Stimulated activated CD8-positive, alpha-beta memory T cell treated with anti-CD3 and anti-CD28 coated beads, Interleukin-12 subunit alpha, Interleukin-12 subunit beta, amount 100 ng/mL, for 24 hours (primary cell): ENCODE measurements around the gene KLHL25.

Source experiments
- DNase-seq: peaks from one replicate; pipeline ENCODE4 v3.0.0-alpha.2; 2020; ENCODE audit errors: extremely low read depth

The KLHL25 gene

DNA sequence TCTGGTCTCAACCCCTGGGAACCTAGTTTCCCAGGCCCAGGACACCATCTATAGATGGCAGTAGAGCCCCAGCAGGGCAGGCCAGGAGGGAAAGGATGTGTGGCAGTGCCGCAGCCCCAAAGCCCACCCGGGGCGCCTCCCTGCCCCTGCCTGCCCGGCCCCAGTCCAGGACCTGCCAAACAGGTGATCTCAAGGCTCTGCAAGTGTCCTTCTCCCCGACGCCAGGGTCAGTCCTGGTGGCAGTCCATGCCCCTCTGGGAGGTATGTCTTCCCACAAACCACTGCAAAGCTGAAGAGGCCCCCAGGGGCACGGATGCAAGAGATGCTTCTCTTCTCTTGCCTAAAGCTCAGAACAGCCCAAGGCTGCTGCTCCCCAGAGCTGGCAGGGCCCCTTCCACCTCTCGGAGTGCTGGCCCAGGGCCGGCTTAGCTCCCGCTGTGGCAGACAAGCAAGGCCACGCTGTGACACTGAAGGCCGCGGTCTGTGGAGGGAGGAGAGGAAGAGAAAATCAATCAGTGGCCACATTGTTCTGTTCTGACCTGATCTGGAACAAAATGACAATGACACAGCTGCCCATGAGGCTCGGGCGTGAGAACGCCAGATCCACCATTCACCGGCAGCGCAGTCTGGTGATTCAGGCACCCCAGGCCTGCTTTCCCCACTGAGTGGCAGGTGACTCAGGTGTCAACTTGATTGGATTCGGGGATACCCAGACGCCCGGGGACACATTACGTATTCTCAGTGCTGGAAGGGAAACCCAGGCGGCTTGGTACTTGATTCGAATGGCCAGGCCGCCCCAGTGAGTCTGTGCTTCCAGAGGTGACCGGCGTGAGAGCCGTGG is 34.0 kb downstream of the KLHL25 start:
- DNase-seq = no peak

DNA sequence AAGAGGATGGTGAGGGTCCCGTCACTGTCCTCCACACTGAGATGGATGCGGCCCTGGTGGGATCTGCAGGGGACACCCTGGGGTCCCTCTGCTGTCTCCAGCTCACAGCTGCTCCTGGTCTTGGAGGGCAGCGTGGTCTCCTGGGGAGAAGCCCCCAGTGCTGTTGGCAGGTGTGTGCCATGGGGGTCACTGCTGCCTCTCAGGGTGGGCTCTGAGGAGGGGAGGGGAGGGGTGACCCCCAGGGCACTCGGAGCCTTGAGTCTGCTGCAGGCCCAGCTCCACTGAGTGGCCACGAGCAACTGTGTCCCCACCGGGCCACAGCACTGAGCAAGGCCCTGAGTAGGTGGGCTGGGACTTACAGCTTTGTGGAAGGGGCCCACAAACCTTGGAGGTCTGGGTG is 34.7 kb downstream of the KLHL25 start:
- no peak for DNase-seq

DNA sequence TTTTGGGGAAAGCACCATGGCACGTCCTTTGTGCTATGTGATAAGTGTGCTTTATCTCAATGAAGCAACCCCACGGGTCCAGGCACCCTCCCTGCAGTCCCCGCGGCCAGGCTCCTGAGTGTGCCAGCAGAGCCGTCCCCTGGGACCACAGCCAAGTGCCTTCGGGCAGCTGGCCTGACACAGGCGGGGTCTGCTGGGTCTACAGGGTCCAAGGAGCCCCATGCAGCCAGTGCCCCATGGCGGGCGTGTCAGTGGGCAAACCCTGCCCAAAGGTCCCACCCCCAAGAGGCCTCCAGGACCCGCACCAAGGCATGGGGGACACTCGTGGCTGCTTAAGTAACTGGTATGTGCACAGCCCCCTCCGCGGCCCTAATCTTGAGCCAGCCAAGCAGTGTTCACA is 35.3 kb downstream of the KLHL25 start:
- no peak for DNase-seq

DNA sequence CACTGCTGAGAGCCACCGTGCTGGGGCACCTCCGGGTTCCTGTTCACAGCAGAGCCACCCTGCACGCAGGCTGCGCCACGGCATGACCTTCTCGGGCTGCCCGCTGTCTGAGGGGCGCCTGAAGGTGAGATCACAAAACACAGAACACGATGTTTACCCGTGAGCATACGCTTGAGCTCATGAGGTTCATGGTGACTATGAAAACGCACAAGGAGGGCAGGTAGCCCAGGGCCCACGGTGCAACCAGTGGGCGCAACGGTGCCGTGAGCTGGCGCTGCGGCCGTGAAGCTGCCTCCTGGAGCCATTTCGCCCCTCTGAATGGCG is 36.1 kb downstream of the KLHL25 start:
- DNase-seq = no peak

DNA sequence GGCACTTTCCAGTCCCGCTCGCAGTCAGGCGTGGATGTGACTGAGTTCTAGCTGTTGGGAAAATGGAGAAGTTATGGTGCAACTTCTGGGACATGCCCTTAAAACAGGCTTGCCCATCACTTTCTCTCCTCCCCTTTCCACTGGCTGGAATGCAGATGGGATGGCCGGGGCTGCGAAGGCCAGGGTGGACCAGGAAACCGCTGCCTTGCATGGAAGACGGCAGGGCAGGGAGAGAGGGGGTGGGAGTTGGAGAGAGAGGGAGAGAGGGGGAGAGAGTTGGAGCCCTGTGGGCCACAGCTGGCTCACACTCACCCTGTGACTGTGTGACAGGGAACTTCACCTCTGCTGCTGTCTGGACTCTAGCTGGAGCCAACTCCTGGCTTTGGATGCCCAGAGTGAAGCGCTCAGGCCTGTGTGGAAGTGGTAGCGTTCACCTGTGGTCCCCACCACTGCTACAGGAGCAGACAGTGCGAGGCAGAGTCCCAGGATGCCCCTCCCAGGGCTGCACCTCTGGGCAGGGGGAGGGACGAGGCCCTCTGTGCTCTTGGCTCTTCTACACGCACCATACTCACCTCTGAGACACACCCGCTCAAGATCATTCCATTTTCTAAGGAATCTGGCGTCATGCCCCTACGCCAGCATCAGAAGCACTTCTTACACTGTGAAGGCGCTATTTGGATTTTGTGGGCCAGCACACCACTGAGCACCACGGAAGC is 36.6 kb downstream of the KLHL25 start:
- DNase-seq = no peak

DNA sequence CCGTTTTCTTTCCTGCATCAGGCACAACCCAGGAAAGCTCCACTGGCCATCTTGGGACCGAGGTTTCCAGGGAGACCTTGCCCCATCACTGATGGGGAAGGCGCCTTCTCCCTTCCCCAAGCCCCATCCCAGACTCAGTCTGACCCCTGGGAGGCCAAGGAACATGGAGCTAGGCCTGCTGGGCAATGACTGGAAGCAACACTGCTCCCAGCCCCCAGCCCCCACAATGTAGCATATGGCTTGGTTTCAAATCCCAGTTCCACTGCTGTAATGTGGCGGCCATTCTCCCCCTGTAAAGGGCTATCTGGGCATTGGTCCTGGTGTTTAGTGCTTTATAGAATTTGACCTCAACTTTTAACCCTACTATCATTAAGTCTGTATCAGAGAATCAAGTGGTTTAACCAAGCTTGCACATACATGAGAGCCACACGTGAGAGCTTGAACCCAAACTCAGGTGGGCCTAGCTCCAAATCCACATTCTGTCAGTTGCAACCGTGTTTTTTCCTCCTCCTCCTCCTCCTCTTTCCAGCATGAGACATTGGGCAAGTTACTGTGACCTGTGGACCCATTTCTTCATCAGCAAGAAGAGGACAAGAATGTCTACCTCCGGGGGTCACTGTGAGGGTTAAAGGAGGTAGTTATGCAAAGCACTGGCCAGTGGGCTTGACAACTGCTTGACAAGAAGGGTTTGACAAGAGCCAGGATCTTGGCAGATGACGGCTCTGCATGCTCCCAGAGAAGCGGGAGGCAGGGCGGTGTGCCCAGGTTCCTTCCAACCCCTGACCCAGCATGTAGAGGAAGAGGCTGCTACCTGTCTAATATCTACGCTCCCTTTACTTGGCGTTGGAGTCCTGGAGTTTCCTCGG is 37.4 kb downstream of the KLHL25 start:
- DNase-seq = no peak

DNA sequence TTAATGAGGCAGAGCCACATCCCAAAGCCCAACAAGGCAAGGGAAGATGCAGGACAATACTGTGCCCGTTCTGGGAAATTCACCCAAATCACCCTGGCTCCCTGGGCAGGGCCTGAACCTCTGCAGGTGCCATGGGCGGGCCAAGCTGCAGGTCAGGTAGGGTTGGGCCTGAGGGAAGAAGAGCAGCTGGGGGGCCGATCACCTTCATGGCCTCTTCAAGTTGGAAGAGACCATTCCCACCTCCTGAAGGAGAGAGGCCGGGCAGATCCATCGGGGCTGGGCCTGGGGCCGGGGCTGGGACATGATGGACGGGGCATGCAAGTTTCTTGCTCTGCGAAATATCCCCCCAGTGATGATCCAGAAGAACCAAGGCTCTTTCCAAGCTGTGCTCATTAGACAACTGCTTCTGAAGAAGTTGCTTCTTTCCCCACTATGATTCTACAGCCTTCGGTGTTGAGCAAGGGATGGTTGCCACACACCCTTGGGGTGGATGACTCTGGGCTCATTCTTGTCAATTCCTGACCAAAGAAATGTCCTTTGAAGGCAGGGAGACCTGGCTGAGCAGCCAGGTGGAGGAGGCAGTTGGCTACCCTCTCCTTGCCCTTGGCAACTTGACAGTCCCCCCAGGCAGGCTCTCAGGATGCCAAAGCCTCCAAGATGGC is 38.2 kb downstream of the KLHL25 start:
- no peak for DNase-seq

DNA sequence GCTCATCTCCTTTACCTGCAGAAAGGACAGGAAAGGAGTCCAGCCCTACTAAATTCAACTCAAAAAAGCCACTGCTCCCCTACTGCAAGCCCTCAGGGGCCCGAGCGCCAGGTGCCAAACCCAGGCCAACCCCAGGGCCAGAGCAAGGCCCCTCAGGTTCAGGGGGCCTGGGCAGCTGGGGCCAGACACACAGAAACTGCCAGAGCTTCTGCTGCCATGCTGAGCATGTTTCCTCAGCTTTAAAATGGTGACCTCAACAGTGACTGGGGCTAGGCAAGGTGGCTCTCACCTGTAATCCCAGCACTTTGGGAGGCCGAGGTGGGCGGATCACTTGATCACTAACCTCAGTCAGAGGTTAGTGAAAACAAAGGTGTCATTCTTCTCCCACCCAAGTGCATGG is 38.8 kb downstream of the KLHL25 start:
- DNase-seq = no peak

DNA sequence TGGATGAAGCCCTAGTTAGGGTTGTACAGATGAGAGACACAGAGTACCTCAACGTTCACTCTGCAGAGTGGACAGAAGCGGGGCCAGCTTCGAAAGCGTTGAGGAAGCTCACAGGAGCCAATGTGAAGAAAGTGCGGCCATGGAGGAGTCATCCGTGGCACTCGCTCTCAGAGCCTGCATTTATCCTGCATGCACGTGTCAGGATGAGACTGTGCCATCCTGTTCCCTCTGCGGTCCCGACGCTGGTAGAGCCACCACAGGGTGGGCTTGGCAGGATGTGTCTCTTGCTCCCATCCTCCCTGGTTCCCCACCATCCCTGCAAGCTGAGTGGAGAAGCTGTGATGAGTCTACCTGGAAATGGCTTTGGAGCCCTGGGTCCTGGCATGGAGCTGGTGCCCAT is 39.3 kb downstream of the KLHL25 start:
- no peak for DNase-seq

DNA sequence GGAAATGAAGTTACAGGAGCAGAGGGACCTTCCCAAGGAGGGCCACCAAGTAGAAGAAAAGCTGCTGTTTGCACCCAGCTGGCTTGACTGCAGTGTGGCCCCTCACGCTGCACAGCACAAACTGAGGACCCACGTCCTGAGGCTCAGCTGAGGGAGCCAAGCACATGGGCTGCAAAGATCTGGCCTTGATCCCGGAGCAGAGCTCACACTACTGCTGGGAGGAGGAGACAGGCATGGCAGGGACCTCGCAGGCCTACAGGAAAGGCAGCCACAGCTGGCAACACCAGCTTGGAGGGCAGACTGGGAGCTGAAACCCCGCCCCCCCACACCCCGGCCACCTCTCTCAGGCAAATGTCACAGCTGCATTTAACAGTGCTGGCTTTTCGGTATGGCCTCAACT is 39.7 kb downstream of the KLHL25 start:
- no peak for DNase-seq

DNA sequence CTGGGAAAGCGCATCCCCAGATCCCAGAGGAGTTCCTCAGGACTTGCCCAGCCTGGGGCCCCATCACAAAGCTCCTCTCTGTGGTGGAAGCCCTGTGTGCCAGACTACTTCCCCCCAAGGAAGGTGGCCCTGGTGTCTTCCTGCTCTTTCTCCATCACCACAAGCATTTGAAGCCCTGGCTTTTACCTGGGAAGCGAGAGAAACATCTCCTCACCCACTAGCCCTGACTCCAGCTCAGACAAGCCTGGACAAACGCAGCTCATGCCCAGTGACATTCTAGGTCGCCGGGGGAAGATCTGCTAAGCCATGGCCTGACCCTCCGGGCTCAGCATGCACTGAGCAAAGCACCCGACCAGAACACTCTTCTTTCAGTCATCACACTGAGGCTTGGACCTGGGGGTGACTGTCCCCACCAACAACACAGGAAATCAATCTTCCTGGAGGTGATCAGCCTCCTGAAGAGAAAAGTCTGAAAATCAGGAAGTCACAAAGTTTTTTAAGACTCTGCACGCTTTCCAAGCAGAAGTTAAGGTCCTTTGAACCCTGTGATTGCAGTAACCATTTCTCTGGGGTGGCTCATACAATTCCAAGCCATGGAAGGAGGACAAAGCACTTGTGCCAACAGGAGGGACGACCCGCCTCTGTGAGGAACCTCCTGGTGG is 40.8 kb downstream of the KLHL25 start:
- no peak for DNase-seq

DNA sequence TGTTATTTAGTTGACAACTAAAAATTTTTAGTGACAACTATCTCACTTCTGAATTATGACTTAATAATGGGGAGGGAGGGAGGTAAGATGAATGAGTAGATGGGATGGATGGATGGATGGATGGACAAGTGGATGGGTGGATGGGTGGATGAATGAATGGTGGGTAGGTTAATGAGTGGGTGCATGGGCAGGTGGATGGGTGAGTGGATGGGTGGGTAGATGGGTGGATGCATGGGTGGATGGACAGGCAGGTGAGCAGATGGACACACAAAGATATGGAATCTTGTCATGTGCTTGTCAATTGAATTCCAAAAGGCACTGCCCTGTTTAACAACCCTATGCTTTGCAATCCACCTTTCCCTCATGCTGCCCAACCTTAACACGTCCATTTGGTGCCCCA is 41.5 kb downstream of the KLHL25 start:
- DNase-seq = no peak

DNA sequence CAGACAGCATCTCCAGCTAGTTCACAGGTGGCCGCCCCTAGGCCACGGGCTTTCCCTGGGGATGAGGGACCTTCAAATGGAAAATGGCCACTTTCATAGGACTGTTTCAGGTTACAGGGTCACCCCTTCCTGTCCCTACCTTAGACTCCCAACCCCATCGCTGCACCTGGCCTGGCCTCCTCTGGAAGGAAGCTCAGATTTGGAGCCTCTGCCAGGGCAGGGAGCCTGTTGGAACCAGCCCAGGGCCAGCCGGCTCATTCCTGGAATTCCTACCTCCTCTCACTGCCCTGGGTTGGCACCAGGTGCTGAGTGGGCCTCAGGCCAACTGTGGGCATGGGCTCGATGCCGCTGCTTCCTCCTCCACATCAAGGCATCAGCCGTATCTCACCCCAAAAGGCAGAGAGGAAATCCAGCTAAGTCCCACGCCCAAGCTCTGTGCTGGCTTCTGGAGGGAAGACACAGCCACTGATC is 42.2 kb downstream of the KLHL25 start:
- no peak for DNase-seq

DNA sequence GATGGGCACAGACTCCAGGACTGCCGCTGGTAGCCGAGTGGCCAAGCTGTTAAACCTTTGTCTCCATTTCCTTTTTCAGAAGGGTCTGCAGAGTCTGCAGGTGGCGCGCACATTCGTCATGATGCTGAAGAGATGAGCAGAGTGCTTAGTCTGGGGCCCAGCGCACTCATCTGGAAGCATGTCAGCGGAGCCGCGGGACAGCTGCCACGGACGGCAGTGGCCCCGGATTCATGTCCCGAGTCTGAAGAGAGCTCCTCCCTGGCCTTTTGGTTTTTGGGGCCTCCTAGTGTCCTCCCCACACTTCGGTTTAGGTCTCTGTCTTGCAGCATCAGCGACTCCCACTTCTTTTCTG is 42.6 kb downstream of the KLHL25 start:
- DNase-seq = no peak

DNA sequence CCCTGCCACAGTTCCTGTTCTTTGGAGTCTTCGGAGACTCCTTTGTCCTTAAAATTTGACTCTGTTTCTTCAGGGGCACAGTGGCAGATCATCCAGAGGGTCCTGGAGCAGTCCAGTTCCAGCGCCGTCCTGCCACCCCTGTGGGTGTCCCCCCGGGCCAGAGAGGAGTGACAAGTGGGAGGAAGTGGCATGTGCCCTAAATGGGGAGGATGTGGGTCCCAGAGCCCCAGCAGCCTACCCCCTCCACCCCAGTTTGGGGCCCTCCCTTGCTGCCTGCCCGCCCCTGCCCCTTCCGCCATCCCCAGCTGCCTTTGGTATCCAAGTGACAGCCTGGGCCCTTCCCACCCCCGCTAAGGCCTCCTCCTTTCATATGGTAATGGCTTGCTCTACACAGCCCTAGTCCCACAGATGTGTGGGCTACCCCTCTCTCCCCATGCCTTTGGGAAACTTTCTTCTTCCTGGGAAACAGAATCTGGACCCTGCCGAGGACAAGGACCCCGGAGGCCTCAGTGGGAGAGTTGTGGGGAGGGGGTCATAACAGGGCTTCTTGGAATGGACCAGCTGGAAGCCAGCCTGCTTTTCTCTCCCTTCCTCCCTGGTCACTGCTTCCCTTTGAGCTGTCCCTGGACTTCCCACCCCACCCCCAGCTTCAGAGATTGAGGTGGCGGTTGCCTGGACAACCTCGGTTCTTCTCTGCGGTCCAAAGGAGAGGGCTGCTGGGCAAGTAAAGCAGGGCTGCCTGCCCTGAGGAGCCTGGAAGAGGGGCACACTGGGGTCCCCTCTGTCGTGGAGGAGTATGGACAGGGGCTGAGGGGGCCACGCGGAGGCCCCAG is 43.2 kb downstream of the KLHL25 start:
- DNase-seq = no peak

DNA sequence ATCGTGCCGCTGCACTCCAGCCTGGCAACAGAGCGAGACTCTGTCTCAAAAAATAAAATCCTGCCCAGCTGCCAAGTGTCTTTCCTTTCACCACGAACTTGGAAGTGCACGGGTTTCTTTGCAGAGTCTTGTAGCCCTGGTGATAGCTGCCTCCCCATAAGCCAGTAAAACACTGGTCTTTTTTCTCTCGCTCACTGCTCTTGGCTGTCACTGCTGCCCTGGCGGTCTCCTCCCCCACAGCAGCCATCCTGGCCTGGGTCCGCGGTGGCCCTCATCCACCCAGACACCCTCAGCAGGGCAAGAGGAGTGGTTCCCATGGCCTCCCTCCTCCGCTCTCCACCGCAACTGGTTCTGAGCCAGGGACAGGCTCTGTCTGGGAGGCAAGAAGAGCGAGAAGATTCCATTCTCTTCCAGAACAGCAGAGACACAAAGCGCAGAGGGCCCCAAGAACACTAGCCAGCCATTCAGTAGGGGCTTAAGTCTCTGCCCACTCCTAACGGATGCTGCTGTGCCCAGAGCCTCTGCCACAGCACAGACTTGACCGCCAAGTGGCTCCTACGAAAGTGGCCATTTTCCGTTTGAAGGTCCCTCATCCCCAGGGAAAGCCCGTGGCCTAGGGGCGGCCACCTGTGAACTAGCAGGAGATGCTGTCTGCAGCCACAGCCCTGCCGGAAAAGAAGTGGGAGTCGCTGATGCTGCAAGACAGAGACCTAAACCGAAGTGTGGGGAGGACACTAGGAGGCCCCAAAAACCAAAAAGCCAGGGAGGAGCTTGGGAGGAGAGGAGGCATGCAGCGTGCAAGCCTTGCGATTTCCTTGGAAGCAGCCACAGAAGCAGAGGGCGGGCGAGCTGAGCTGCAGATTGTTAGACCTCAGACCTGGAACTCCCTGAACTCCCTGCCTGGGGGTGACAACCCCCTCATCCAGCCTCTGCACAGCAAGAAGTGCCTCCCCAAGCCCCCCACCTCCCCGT is 44.1 kb downstream of the KLHL25 start:
- DNase-seq = no peak

DNA sequence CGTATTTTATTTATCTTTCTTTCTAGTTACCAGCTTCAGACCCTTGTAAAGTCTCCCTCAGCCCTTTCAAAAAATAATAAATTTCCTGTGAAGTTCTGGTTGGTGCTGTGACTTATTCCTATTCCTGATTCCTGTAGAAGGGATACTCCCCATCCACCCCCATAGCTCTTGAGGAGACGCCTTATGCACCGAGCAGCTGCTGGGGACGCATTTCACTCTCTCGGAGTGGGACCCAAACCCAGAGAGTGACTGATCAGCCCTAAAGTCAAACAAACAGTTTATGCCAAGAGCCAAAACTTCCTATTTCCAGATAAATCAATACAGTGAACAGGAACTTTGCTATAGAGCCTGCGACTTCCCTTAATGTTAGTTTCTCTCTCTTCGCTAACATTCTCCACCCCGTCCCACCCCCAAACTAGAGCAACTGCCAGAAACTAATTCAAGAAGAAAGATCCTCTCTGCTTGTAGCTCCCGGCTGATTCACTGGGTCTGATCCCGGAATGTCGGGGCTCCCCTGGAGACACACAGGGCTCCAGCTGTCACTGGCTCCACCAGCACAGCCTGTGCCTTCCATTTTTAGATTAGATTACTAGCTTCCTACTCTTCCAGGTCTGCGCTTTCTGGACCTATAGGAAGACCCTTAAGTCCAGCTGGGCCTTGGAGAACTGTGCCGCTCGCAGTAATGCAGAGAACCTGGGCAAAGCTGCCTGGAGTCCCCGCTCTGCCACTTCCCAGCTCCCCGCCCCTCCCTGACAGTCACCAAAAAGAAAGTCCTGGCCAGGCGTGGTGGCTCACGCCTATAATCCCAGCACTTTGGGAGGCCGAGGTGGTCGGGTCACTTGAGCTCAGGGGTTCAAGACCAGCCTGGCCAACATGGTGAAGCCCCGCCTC is 45.2 kb downstream of the KLHL25 start:
- no peak for DNase-seq

DNA sequence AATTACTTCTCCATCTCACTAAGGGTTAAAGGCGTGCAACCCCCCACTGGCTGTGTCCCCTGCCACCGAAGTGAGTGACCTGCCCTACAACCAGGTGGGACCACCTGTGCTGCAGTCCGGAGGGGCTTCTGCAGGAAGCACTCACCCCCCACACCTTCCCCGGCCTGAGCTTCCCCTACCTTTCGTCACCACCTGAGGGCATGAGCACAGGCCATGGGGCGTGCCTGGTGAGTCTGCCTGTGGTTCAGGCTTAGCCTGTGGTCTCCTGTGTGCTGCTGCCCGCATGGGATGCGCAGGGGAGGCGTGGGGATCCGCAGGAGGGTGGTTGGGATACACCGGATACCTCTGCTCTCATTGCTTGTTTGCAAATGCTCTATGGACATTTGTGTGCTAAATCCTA is 46.0 kb downstream of the KLHL25 start:
- no peak for DNase-seq
